ENCODE data around the gene PCDHGB6.

DNA sequence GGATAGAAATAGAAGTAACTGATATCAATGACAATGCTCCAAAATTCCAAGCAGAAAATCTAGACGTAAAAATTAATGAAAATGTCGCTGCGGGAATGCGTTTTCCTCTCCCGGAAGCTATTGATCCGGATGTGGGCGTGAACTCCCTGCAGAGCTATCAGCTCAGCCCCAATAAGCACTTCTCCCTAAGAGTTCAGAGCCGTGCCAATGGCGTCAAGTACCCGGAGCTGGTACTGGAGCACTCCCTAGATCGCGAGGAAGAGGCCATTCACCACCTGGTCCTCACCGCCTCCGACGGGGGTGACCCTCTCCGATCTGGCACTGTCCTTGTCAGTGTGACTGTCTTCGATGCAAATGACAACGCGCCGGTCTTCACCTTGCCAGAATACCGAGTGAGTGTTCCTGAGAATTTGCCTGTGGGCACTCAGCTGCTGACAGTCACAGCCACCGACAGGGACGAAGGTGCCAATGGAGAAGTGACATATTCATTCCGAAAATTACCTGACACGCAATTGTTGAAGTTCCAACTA, 5.8 kb downstream of the PCDHGB6 start:
- TF ChIP-seq CTCF (conservative IDR thresholded peaks at IDR 0.05) (no peak), EZH2 (IDR thresholded peaks at IDR 0.05; ENCODE audit: low read depth) (no peak)

Measured in PC-9 (cell line).